Stimulated activated CD8-positive, alpha-beta memory T cell treated with anti-CD3 and anti-CD28 coated beads, Interleukin-4, amount 100 ng/mL, for 24 hours (primary cell): Measurements from ENCODE around the gene CBY1.

ENCODE experiments used
- DNase-seq: peaks from one replicate; pipeline ENCODE4 v3.0.0-alpha.2; 2020; ENCODE audit warnings: low read depth

Gene CBY1

GRCh38 chr22:38649841-38650522 lies 6.5 kb upstream of the CBY1 start:
- DNase-seq = no peak

DNA sequence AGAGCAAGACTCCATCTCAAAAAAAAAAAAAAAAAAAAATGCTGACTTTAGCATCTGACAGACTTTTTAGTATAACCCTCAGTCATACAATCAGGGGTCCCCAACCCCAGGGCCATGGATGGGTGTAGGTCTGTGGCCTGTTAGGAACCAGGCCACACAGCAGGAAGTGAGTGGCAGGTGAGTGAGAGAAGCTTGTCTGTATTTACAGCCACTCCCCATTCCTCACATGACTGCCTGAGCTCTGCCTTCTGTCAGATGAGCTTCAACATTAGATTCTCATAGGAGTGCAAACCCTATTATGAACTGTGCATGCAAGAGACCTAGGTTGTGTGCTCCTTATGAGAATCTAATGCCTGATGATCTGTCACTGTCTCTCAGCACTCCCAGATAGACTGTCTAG lies 3.6 kb upstream of the CBY1 start:
- no peak for DNase-seq

GRCh38 chr22:38653741-38654140 lies 2.7 kb upstream of the CBY1 start:
- no peak for DNase-seq

DNA sequence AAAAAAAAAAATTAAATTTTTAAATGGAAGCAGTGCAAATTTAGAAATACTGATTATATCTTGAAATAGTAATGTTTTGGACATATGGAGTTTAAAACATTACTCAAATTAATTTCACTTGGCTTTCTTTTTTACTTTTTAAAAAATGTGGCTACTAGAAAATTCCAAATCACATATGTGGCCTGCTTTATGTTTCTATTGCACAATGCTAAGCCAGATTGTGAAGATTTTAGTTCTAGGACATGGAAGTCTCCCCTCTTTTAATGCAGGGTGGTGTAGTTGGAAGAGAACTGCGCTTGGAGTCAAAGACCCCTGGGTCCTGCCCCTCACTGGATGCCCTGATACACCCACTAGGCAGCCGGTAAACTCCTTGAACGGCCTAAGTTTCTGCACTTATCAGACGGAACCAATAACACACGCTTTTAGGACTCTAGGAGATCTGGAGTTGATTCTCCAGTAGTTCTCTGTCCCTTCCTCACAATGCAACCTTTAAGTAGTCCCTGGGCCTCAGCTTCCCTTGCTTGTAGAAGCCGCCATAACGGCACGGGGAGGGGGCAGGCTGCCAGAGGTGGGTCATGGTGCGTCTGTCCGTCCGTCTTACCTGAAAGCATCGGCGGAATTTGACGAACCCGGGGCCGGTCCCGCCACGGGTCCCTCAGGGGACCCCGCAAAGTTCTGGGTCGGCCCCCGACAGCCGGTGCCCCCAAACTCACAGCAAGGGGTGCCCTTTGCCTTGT lies 751 bp upstream of the CBY1 start:
- DNase-seq = no peak

GRCh38 chr22:38657045-38657909 lies 839 bp downstream of the CBY1 start:
- DNase-seq = no peak

DNA sequence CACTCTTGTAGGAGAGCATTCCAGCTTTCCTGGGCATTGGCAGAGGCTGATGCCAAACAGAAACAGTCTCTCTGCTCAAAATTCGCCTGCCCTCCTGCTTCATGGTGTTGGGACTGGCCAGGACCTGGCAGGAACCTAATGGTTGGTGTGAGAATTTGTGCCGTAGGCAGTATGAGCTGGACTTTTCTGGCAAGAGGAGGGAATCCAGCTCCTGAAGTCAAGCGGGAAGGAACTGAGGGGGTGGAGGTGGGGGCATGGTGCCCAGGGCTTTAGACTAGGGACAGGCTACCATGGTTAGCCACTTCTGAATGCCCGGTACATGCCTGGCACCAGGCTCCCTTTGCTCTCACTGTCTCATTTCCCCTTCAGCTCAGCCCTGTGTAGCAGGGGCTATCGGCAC lies 18.4 kb downstream of the CBY1 start:
- no peak for DNase-seq

- no peak for DNase-seq
These were observed 19.4 kb downstream of the CBY1 start for GRCh38 chr22:38675833-38676232.

DNA sequence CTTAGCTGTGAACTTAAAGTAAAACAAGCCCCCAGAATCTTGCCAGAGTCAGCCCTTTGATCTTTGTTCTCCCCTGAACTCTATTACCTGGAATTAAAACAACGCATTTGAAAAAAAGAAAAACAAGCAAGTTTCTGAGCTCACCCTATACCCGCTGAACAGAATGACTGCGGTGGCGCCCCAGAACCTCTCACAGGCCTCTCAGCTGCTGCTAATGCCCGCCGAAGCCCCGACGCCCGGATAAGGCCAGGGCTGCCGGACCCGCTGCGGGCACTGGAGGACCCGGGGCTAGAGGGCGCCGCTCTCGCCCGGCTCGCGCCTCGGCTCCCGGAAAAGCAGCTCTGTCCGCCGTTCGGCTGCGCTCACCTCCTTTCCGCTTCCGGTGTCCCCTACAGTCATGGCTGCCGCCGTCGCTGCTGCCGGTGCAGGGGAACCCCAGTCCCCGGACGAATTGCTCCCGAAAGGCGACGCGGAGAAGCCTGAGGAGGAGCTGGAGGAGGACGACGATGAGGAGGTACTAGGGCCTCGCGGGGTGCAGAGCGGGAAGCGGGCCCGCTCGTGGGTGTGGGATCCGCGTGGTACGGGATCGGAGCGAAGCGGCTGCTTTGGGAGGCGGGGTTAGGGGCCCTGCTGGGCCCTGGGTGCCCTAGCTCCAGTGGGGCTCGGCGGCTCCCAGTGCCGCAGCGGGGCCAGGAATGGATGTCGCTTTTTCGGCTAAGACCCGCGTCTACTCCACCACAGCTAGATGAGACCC lies 25.3 kb downstream of the CBY1 start, which contains the start of gene TOMM22:
Gene TOMM22, plus strand, starts transcription at position 376 of the 754 bp plus-strand sequence. Its CDS starts 22 bp downstream, at position 398.
- peak; percentile 81 for DNase-seq

- DNase-seq = no peak
These were observed 28.5 kb downstream of the CBY1 start for GRCh38 chr22:38684895-38685294.

- DNase-seq = no peak
These were observed 29.3 kb downstream of the CBY1 start for GRCh38 chr22:38685761-38686160.

DNA sequence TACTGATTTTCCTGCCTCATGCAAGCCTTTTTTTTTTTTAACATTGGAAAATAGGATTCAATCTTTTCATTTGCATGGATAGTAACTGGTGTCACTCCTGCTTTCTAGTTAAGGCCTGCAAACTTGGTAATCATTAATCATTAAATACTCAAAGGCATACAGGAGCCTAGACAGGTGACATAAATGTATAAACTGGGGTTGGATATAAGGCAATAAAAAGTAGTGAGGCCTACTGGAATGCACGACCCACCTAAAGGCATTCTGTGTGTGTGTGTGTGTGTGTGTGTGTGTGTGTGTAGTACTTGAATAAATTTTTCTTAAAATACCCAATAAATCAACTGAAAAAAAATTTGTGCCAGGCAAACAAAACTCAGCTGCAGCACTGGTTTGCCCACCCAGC lies 33.2 kb downstream of the CBY1 start:
- DNase-seq = no peak

DNA sequence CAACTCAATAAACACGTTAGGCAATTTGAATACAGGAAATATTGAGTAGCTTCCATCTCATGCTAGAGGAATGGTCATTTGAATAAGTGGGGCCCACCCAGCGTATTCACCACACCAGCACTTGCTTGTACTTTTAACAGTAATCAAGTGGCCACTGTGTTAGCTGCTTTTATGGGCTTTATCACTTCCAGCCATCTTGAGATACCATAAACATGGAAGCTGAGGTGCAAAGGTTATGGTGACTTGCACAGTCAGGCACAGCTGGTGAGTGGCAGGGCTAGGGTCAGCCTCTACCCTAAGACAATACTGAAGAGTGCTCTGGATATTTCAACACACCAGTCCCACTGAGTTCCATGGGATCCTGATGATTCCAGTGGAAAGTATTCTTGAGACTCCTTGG lies 37.6 kb downstream of the CBY1 start:
- no peak for DNase-seq

DNA sequence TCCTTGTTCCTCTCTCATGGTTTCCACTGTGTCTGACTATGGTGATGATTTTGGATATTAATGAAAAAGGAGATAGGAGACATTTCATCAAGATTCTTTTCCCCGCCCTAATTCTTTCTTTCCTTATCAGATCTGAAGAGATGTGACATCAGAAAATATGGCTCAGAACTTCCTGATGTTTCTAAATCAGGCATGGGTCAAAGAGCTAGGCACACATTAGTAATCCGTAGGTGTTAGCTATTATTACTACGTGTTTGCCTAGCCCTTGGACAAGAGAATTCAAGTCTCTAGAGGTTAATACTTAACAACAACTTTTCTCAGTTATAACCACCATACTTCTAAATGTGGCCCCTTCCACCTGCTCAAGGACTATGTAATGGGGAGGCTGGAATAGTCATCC lies 38.5 kb downstream of the CBY1 start:
- no peak for DNase-seq

DNA sequence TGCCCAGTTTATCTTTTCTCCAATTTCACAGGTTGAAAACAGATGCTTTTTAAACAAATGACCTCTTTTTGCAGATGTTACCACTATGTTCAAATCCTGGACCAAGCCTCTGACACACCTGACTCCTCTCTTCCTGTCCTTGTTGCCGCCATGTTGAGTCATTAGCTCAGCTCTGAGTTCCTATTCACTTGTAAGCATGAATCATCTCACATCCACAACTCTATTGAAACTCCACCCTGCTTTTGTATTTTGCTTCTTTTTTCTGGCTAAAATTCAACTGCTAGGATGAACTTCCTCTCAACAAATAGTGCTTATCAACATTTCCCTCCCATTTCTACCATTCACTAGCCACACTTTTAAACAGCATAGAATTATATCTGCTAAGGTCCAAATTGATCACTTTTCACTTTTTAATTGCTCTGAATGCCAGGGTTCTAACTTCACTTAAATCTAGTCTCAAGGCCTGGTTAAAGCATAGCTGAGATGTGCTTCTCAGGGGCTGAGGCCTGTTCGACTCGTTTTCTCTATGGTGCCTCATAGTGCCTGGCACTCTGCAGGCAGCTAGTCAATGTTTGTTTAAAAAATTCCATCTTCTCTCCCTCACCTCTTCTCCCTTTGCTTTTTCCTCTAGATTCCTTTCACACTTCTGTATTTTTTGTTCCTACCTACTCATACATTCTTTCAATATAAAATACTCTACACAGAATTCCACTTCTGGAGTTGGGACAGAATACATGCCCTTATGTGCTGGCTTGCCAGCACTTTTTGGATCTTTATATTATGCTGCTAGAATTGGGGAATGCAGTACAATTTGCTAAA lies 40.4 kb downstream of the CBY1 start:
- DNase-seq = no peak

- DNase-seq = no peak
These were observed 41.1 kb downstream of the CBY1 start for GRCh38 chr22:38697425-38698089.

DNA sequence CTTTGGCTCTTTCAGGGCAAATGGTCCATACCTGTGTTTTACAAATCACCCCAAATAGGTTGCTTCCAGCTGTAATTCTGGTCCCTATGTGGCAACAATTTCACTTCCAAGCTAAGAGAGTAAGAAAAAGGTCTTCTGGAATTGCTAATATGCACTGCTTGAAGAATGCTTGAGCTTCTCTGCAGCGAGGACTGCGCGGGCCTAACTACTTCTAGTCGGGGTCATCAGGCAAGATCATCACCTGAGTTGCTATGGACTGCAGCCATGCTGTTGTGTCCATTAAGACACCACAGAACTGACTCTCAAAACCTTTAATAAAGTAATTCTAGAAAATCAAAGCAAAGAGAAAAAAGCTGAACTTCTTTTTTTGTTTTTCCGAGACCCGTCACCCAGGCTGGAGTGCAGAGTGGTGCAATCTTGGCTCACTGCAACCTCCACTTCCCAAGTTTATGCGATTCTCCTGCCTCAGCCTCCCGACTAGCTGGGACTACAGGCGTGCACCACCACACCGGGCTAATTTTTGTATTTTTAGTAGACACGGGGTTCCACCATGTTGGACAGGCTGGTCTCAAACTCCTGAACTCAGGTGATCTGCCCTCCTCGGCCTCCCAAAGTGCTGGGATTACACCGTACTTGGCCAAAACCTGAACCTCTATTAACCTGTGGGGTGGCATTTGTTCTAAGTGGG lies 42.1 kb downstream of the CBY1 start:
- DNase-seq = no peak

- no peak for DNase-seq
These were observed 42.7 kb downstream of the CBY1 start for GRCh38 chr22:38699143-38699542.

GRCh38 chr22:38699784-38700183 lies 43.3 kb downstream of the CBY1 start:
- DNase-seq = no peak

- no peak for DNase-seq
These were observed 43.9 kb downstream of the CBY1 start for GRCh38 chr22:38700270-38700788.
